ENCODE data around the gene GNAZ. TPM values are rescaled to one million over a fixed set of nuclear protein-coding genes. Genes with fewer than 3 reads are reported as not detected.

GNAZ gene
- total RNA-seq, 1 donor from 2014 or later = 0.51 TPM

DNA sequence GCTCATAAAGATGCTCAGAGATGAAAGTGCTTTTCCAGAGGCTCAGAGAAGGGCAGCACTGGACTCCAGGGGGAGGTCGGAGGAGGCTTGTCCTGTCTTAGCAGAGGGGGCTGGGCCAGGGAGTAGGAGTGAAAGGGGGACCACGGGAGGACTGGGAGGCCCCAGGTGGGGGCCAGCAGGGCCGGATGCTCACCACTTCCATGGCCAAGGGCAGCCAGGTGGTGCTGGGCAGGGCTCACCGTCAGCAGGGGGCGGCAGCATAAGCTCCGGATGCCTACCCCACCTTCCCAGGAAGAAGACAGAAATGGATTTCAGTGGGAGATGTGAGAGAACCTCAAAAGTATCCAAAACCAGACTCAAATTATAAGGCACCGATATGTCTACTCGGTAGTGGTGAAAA, 86.0 kb downstream of the GNAZ start:
- Mint-ChIP-seq H3K27me3 (no peaks in the 10 kb centered on the region), H3K4me1 (peaks cover 2% of the 10 kb centered on the region), H3K4me3 (no peak overlapping the region), H3K36me3 (ENCODE audit: low read depth) (no peaks in the 10 kb centered on the region), H3K27ac (no peak overlapping the region), H3K9me3 (no peaks in the 10 kb centered on the region)
- no peak for DNase-seq
- intact Hi-C loops (cut with micrococcal nuclease) = no loop called here

DNA sequence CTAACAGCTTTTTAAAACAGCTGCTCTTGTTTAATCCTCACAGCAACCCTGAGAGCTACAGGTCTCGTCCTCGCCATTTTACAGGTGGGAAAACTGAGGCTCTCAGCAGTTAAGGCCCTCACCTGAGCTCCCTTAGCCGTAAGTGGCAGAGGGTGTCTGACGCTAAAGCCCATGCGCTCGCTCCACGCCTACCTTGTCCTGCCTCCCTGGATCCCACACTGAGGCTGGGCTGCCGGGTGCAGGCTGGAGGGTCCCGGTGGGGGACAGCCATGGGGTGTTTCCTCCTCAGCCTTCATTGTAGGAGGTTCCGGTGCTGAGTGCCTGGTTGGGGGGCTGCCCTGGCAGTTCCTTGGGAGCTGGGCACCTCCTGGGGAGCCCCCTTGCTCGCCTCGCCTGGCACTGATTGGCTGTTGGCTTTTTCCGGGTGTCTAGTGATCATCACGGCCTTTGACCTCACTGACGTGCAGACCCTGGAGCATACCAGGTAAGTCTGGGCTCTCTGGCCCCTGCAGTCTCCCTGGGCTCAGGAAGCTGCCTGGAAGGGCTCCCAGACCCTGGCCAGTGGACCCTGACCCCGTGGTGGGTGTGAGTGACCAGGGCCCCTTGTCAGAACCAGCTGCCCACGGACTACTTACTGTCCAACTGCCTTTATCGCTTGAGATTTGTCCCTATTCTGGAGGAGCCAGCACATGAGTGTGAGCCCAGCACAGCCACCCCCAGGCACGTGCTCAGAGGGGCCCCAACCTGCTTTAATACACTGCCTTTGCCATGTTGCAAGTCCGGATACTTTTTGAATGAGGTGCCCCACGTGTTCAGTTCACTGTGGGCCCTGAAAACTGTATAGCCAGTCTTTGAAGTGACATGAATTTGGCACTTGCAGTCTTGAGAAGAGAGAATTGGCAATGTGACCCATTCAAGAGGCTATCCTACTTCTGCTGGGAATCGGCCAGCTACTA, 87.5 kb downstream of the GNAZ start:
- no peaks in the 10 kb centered on the region for H3K36me3 Mint-ChIP-seq (ENCODE audit: low read depth)
- no peak overlapping the region for H3K4me3 Mint-ChIP-seq
- H3K4me1 Mint-ChIP-seq = peaks cover 2% of the 10 kb centered on the region
- intact Hi-C loops (cut with micrococcal nuclease) = no loop called here
- no peaks in the 10 kb centered on the region for H3K9me3 Mint-ChIP-seq
- DNase-seq = no peak
- no peak overlapping the region for H3K27ac Mint-ChIP-seq
- no peaks in the 10 kb centered on the region for H3K27me3 Mint-ChIP-seq

DNA sequence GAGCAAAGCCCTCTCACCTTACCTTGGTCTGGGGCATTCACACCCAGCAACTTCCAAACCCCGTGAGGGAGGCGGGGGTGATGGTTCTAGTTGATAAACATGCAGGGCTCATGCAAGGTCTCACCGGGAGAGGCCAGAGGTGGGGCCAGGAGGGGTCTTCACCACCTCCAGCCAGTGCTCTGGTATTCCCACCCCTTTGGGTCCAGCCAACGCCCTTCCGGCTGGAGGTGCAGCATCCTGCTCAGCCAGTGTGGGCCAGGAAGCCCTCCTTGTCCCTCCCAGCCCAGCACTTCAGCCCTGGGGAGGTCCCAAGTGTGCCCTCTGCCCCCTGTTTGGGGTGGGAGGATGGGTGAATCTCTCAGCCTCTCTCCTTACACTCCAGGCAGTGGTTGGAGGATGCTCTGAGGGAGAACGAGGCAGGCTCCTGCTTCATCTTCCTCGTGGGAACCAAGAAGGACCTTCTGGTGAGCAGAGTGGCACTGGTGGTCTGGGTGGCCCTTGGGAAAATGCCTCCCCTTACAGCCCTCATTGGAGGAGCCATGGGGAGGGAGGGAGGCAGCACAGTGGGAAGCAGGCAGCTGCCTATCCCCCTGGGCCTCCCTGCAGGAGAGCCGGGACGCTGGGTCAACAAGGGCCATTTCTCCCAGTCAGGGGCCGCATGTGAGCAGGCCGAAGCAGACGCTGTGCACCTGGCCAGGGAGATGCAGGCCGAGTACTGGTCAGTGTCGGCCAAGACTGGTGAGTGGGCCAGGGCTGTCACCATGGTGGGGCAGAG, 88.4 kb downstream of the GNAZ start:
- no peak overlapping the region for H3K27ac Mint-ChIP-seq

DNA sequence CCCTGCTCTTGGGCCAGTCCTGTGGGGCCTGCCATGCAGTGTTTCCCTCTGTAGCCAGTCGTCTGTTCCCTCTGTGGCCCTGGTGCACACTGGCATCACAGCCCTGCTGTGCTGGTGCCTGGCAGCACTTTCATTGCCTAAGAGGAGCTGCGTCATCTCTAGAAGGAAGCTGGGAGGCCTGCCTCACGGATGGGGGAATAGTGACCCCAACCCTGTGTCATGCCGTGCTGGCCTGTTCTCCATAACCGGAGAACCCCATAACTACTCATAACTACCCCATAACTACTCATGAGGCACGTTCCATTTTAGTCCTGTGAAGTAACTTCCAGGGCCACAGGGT, 88.9 kb downstream of the GNAZ start:
- intact Hi-C loops (cut with micrococcal nuclease) = no loop called here
- Mint-ChIP-seq H3K4me1 (no peaks in the 10 kb centered on the region), H3K27me3 (no peaks in the 10 kb centered on the region), H3K36me3 (ENCODE audit: low read depth) (no peaks in the 10 kb centered on the region), H3K4me3 (no peak overlapping the region), H3K9me3 (no peaks in the 10 kb centered on the region), H3K27ac (no peak overlapping the region)
- DNase-seq = no peak

More for the DNA sequence above, 88.4 kb downstream of the GNAZ start:
- Mint-ChIP-seq H3K4me1 (no peaks in the 10 kb centered on the region), H3K27me3 (no peaks in the 10 kb centered on the region), H3K4me3 (no peak overlapping the region), H3K9me3 (no peaks in the 10 kb centered on the region), H3K36me3 (ENCODE audit: low read depth) (no peaks in the 10 kb centered on the region)
- no peak for DNase-seq
- intact Hi-C loops (cut with micrococcal nuclease) = no loop called here

DNA sequence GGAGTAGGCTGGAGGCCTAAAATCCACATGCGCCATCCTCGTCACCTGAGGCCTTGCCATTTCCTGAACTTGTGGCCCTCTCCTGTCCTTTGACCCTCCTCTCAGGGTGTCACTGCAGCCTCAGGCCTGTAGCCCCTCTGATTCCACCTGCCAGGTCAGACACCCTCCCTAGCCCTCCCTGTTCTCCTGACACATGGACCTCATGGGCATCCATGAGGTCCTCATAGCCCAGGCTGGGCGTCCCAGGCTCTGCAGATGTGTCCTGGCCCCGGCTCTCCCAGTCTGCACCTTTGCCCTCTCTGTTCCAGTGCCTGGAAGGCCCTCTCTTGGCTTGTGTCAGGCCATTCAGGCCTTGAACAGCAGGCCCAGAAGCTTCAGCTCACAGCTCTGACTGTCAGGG, 90.7 kb downstream of the GNAZ start:
- intact Hi-C loops (cut with micrococcal nuclease) = no loop called here
- Mint-ChIP-seq H3K9me3 (no peaks in the 10 kb centered on the region), H3K27ac (no peak overlapping the region), H3K27me3 (no peaks in the 10 kb centered on the region), H3K36me3 (ENCODE audit: low read depth) (no peaks in the 10 kb centered on the region), H3K4me1 (no peaks in the 10 kb centered on the region), H3K4me3 (no peak overlapping the region)
- DNase-seq = no peak

DNA sequence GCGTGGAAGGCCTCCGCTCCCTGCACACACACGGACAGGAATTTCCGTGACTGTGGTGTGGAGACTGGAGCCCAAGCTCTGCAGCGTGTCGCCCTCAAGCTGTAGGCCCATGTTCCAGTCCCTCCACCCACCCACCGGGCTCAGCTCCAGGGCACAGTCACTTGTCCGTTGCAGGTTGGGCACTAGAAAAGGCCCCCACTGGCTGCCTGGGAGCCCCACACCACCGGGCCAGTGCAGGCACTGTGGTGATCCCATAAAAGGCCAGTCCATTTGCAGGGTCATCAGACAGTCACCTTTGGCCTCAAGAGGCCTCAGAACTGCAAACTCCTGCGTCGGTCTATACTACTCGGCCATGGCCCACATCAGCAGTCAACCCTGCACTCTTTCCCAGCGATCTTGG, 91.3 kb downstream of the GNAZ start:
- Mint-ChIP-seq H3K27ac (no peak overlapping the region), H3K9me3 (no peaks in the 10 kb centered on the region), H3K4me3 (no peak overlapping the region), H3K27me3 (no peaks in the 10 kb centered on the region), H3K36me3 (ENCODE audit: low read depth) (no peaks in the 10 kb centered on the region), H3K4me1 (no peaks in the 10 kb centered on the region)
- DNase-seq = no peak
- intact Hi-C loops (cut with micrococcal nuclease) = no loop called here

DNA sequence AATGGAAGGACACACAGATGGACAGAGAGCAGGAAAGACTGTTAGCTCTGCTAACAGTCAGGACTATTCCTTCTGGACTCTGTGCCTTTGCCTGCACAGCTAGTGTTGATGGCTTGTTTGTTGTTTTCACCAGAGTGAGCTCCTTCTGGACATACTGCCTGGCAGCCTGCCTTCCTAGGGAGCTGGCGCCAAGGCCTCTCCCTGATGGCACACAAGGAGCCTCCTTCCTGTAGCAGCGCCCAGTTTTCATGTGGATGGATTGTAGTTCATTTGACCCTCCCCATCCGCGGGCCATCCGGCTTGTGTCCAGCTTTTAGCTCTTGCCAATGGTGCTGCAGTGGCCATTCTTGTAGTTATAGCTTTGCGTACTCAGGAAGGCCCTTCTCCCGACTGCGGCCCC, 93.3 kb downstream of the GNAZ start:
- H3K9me3 Mint-ChIP-seq = no peaks in the 10 kb centered on the region
- no peaks in the 10 kb centered on the region for H3K27me3 Mint-ChIP-seq
- no peak overlapping the region for H3K4me3 Mint-ChIP-seq
- DNase-seq = no peak
- intact Hi-C loops (cut with micrococcal nuclease) = no loop called here
- H3K36me3 Mint-ChIP-seq (ENCODE audit: low read depth) = no peaks in the 10 kb centered on the region
- no peak overlapping the region for H3K27ac Mint-ChIP-seq
- H3K4me1 Mint-ChIP-seq = no peaks in the 10 kb centered on the region

DNA sequence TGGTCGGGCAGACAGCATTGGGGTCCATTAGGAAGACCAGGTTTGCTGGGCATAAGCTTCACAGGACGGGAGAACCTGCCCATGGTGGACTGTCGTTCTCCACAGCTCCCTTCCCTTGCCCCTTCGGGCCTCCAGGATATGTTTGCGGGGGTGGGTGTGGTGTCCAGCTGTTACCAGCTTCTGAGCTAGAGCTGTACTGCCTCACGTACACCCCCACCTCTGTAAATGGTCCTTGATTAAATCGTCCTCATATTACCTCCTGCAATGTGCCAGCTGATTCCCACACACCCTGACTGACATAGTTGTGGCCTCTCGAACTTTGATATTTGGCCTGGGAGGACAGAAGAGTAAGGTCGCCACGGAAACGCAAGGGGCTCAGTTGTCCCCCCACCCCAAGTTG, 93.8 kb downstream of the GNAZ start:
- H3K27me3 Mint-ChIP-seq = no peaks in the 10 kb centered on the region
- intact Hi-C loops (cut with micrococcal nuclease) = no loop called here
- H3K9me3 Mint-ChIP-seq = no peaks in the 10 kb centered on the region
- H3K27ac Mint-ChIP-seq = no peak overlapping the region
- no peak for DNase-seq
- no peaks in the 10 kb centered on the region for H3K4me1 Mint-ChIP-seq
- H3K4me3 Mint-ChIP-seq = no peak overlapping the region
- H3K36me3 Mint-ChIP-seq (ENCODE audit: low read depth) = no peaks in the 10 kb centered on the region

DNA sequence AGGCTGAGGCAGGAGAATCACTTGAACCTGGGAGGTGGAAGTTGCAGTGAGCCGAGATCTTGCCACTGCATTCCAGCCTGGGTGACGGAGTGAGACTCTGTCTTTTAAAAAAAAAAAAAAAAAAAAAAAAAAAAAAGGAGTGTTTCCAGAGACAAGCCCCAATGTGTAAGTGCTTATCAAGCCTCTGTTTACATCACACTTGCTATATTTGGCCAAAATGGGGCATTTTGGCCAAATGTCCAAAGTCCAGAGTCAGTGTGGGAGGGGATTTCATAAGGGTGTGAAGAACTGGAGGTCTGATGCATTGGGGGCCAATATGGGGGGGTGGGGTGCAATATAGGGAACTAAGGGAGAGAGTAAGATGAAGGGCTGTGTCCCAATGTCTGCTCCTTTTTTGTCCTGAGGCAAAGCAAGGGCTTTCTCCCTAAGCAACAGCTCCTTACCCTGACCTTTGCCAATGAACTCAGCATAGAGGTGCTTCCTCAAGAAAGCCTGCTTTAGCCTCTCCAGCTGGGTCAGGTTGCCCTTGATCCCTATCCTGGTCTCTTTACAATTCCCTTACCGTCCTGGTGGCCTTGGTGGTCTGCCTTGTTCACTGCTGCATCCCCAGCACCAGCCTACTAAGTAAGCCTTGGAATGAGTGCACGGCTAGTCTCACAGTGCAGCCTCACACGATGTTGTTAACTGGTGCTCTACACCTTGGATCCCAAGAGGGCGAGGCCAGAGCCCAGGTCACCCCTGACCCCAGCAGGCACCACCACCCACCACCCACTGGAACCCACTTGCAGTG, 95.9 kb downstream of the GNAZ start:
- no peak overlapping the region for H3K27ac Mint-ChIP-seq
- H3K4me1 Mint-ChIP-seq = no peaks in the 10 kb centered on the region
- no peak overlapping the region for H3K4me3 Mint-ChIP-seq
- no peaks in the 10 kb centered on the region for H3K27me3 Mint-ChIP-seq
- H3K9me3 Mint-ChIP-seq = no peaks in the 10 kb centered on the region
- H3K36me3 Mint-ChIP-seq (ENCODE audit: low read depth) = no peaks in the 10 kb centered on the region
- intact Hi-C loops (cut with micrococcal nuclease) = no loop called here
- DNase-seq = no peak

DNA sequence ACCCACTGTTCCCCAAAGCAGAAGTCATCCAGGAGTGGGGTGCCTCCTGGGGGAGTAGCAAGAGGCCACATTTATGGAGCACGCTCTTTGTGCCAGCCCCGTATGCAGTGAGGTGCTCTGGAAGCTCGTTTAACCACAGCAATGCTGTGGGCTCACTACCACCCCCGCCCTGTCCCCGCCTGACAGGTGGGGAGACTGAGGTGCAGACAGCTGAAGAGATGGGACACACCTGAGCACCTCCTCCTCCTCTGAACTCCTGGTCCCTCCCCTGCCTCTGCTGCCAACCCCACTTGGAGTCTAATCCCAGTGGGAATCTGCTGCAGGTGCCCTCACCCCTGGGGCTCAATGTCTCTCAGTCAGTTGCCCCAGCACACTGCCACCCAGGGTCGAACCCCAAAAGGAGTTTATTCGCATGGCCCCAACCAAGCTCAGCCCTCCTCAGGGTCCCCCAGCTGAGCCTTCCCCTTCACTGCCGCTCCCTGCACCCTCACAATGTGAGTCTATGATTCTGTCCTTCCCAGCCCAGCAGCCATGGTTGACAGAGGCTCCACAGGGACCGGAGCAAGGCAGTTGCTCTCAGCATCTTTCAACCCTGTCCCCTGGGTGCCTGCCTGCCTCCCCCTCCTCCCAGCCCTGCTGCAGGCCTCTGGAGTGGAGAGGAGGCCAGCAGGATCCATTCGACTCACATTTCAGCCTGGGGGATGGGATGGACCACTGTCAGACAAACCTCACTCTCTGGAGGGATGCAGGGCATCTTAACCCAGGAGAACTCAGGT, 96.7 kb downstream of the GNAZ start:
- Mint-ChIP-seq H3K9me3 (no peaks in the 10 kb centered on the region), H3K4me3 (no peak overlapping the region), H3K36me3 (ENCODE audit: low read depth) (no peaks in the 10 kb centered on the region), H3K4me1 (no peaks in the 10 kb centered on the region), H3K27ac (no peak overlapping the region), H3K27me3 (no peaks in the 10 kb centered on the region)
- intact Hi-C loops (cut with micrococcal nuclease) = no loop called here
- no peak for DNase-seq

DNA sequence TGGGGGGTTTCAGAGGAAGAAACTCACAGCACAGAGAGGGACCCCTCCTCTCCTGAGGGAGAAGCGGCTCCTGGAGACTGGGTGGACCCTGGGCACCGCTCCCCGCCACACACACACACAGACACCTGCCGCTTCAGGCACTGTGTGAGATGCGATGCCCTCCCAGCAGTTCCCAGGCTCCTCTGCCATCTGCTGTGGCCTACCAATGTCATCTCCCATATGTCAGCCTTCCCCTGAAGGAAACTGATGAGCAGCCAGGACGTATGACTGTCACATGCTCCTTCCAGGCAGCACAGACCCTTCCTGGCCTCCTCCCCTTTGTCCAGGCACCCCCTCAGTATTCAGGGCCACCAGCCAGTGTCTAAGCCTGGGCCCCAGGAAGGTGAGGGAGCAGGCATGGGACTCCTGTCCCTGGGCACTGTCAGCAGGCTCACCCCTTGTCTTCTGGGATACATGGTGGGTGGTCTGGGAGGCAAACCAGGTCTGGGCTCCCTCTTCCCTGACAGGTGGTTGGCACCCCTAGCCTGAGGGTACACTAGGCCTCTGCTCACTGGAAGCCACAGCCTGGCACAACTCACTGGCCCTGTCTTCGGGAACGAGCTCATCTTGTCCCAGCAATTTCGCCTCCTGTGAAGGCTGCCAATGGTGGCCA, 98.2 kb downstream of the GNAZ start:
- H3K27me3 Mint-ChIP-seq = no peaks in the 10 kb centered on the region
- no peak for DNase-seq
- H3K36me3 Mint-ChIP-seq (ENCODE audit: low read depth) = no peaks in the 10 kb centered on the region
- no peaks in the 10 kb centered on the region for H3K4me1 Mint-ChIP-seq
- H3K27ac Mint-ChIP-seq = no peak overlapping the region
- H3K9me3 Mint-ChIP-seq = no peaks in the 10 kb centered on the region
- H3K4me3 Mint-ChIP-seq = no peak overlapping the region
- intact Hi-C loops (cut with micrococcal nuclease) = no loop called here

DNA sequence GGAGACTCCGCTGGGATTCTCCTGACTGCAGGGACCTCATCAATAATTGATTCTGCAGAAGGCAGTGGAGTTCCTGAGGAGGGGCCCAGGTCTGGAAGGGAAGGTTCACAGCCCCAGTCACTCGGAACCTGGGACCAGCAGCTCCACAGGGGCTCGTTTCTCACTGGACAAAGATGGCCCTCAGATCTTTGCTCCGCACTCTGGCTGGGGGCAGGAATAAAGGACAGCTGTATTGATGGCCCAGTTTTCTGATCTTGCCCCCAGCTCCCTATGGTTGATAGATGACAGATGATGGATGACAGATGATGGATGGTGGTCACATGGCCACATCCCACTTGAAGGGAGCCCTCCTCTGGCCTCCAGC, 98.7 kb downstream of the GNAZ start:
- H3K27me3 Mint-ChIP-seq = no peaks in the 10 kb centered on the region

More for the DNA sequence above, 98.7 kb downstream of the GNAZ start:
- intact Hi-C loops (cut with micrococcal nuclease) = no loop called here
- Mint-ChIP-seq H3K4me3 (no peak overlapping the region), H3K4me1 (peaks cover 2% of the 10 kb centered on the region), H3K9me3 (no peaks in the 10 kb centered on the region), H3K27ac (no peak overlapping the region), H3K36me3 (ENCODE audit: low read depth) (no peaks in the 10 kb centered on the region)
- DNase-seq = no peak

All from activated CD4-positive, alpha-beta T cell treated with anti-CD3 and anti-CD28 coated beads, Interleukin-2, amount 10 ng/mL, durations not matched to agents 24 days and 14 days (primary cell).